GM12878 (cell line): Measurements from ENCODE around the gene OTULINL. TPM values are rescaled to one million over a fixed set of nuclear protein-coding genes. Genes with fewer than 3 reads are reported as not detected.

ENCODE experiments used
- ATAC-seq: fragments of 200-7000 bp; cut with Tn5 transposase; 3 replicates; pipeline ENCODE4 v1.9.1; 2020; ENCODE audit warnings: mild to moderate bottlenecking, moderate library complexity
- BruUV-seq: library from RNA; stranded (reverse); fragments of 400-500 nt; replicated peaks from 2 replicates; lab custom pipeline; 2021; lab: Mats Ljungman, UMichigan
- CTCF ChIA-PET: fragments of 300-600 bp; sonication (Branson Sonifier 250); formaldehyde crosslinking; extraction: SDS; loops from one replicate; lab custom pipeline; 2021; ENCODE audit warnings: inconsistent platforms; lab: Yijun Ruan, JAX
- POLR2A ChIA-PET: fragments of 350-600 bp; formaldehyde crosslinking; extraction: SDS; loops from one replicate; lab custom pipeline; 2021; ENCODE audit warnings: inconsistent platforms; lab: Charles Lee
- RAD21 ChIA-PET: fragments of 300-600 bp; sonication (Branson Sonifier 250); formaldehyde crosslinking; loops from one replicate; lab custom pipeline; 2023; ENCODE audit warnings: antibody characterized with exemption; ENCODE audit not compliant: unreplicated experiment; lab: Charles Lee
- SMC1A ChIA-PET: fragments of 300-600 bp; sonication (Branson Sonifier 250); formaldehyde crosslinking; loops from one replicate; lab custom pipeline; 2023; ENCODE audit not compliant: unreplicated experiment, uncharacterized antibody; lab: Charles Lee
- DNase-seq: peaks from one replicate; pipeline ENCODE4 v3.0.0-alpha.2; 2011; ENCODE audit warnings: low read depth, low spot score
- FAIRE-seq: peaks from 3 replicates; lab custom pipeline; 2011; peaks lifted over from hg19 to GRCh38; lab: Jason Lieb, UNC
- H2AFZ ChIP-seq: 2 replicates; pipeline ENCODE4 v1.6.0; 2011; ENCODE audit warnings: low read depth, low read length, control low read depth; ENCODE audit not compliant: control insufficient read depth
- H3K27ac ChIP-seq: 2 replicates; pipeline ENCODE4 v1.5.1; 2011; ENCODE audit warnings: control low read depth; ENCODE audit not compliant: control insufficient read depth, insufficient read depth
- H3K27me3 ChIP-seq, 2 experiments: replicated peaks in 1 of 2; 2 replicates each; pipeline versions ENCODE4 v1.6.0 to v1.6.1; 2011; ENCODE audit warnings: low read length in 1 of 2; ENCODE audit not compliant: control insufficient read depth in 2 of 2, insufficient read depth in 2 of 2
- H3K36me3 ChIP-seq, 2 experiments: 2 replicates each; pipeline ENCODE4 v1.5.1; 2011; ENCODE audit warnings: low read length in 1 of 2; ENCODE audit not compliant: control insufficient read depth in 2 of 2, insufficient read depth in 2 of 2
- H3K4me1 ChIP-seq: 2 replicates; pipeline ENCODE4 v1.6.1; 2011; ENCODE audit warnings: mild to moderate bottlenecking, low read length, moderate library complexity, mixed read lengths; ENCODE audit not compliant: control insufficient read depth, insufficient read depth
- H3K4me2 ChIP-seq: 2 replicates; pipeline ENCODE4 v1.6.0; 2011; ENCODE audit warnings: control low read depth; ENCODE audit not compliant: control insufficient read depth, insufficient read depth
- H3K4me3 ChIP-seq: fragments of 200-600 bp; sonication (generic); 2 replicates; pipeline ENCODE4 v1.5.1; 2016
- H3K79me2 ChIP-seq: 2 replicates; pipeline ENCODE4 v1.6.0; 2011; ENCODE audit warnings: low read length; ENCODE audit not compliant: control insufficient read depth, insufficient read depth
- H3K9ac ChIP-seq: 2 replicates; pipeline ENCODE4 v1.8.0; 2011; ENCODE audit warnings: low read length, control low read depth, mixed read lengths; ENCODE audit not compliant: control insufficient read depth, insufficient read depth
- H3K9me3 ChIP-seq: replicated peaks from 3 replicates; pipeline ENCODE4 v1.5.1; 2011; ENCODE audit warnings: mild to moderate bottlenecking, low read length; ENCODE audit not compliant: control insufficient read depth, insufficient read depth
- H4K20me1 ChIP-seq: 2 replicates; pipeline ENCODE4 v1.6.0; 2011; ENCODE audit not compliant: control insufficient read depth, insufficient read depth
- CBFB ChIP-seq: IDR thresholded peaks from 2 replicates; pipeline ENCODE4 v1.6.1; 2016; ENCODE audit warnings: antibody characterized with exemption, low read depth
- KAT2A ChIP-seq: conservative IDR thresholded peaks from 2 replicates; pipeline ENCODE4 v1.6.1; 2011; ENCODE audit warnings: low read depth, low read length; ENCODE audit not compliant: control insufficient read depth
- MTA3 ChIP-seq: IDR thresholded peaks from 2 replicates; pipeline ENCODE4 v1.6.1; 2012; ENCODE audit warnings: low read length, inconsistent platforms, borderline replicate concordance
- NBN ChIP-seq: fragments of 450-650 bp; IDR thresholded peaks from 2 replicates; pipeline ENCODE4 v1.6.1; 2016
- whole genome bisulfite sequencing: methylation state at CpG from one replicate; pipeline ENCODE4 v1.1.6; 2016; ENCODE audit warnings: low lambda C conversion rate; ENCODE audit not compliant: insufficient replicate concordance, insufficient coverage; ENCODE audit errors: missing lambda C conversion rate; 5-methylcytosine and 5-hydroxymethylcytosine counted together
- in situ Hi-C: fragments of 300-500 bp; cut with MboI; formaldehyde crosslinking; loops from 9 replicates; pipeline ENCODE4 v1.14.3; 2018; ENCODE audit warnings: mixed read lengths
- intact Hi-C: fragments of 100-400 bp; cut with micrococcal nuclease; formaldehyde crosslinking; loops from one replicate; pipeline ENCODE4 v1.14.2; 2022; ENCODE audit not compliant: unreplicated experiment
- polyA plus RNA-seq, 11 experiments: library from polyadenylated mRNA; depleted of rRNA in 4 of 11; unstranded in 6 of 11; stranded (reverse) in 5 of 11; fragments of >200 nt; fragmentation: Nextera tagmentation in 4 of 11; fragmentation: Illumina TruSeq in 1 of 11; extraction: Ambion mirVana in 4 of 11; extraction: Trizol in 1 of 11; gene quantifications; 1 replicate in 1 of 11; 2 replicates in 10 of 11; pipeline versions ENCODE4 v1.2.1 to v1.2.3, GENCODE V29; 2011 to 2016; ENCODE audit warnings: inconsistent platforms in 2 of 11, missing spikeins in 2 of 11, low read depth in 1 of 11
- total RNA-seq, 4 experiments: library from RNA; depleted of rRNA in 3 of 4; stranded (reverse); fragments of >200 nt in 3 of 4; fragmentation: Illumina TruSeq in 1 of 4; extraction: Trizol in 1 of 4; gene quantifications; 2 replicates each; pipeline versions ENCODE4 v1.2.1 to v1.2.3, GENCODE V29; 2013 to 2021

OTULINL gene
- total and polyA plus RNA-seq, 10 of the 15 experiments (the other 5 are each of a cell fraction or from before 2014, with no cell fraction given): 0.60 to 4.7 (median 1.8) TPM

- FAIRE-seq: no peak
- Histone ChIP-seq H3K4me1 (peaks cover 5% of the 10 kb centered on the region), H2AFZ (no peak overlapping the region), H3K27ac (no peak overlapping the region), H3K36me3 (no peaks in the 10 kb centered on the region), H3K79me2 (no peaks in the 10 kb centered on the region), H3K4me3 (no peak overlapping the region), H3K4me2 (no peak overlapping the region), H4K20me1 (no peaks in the 10 kb centered on the region), H3K27me3 (no peaks in the 10 kb centered on the region), H3K9ac (no peak overlapping the region)
- no peak for DNase-seq
- ChIA-PET SMC1A (no interaction called here), CTCF (no interaction called here), POLR2A (no interaction called here), RAD21 (no interaction called here)
- ATAC-seq: peak; percentile 21; the same call in 1 of the 3 replicates
- in situ Hi-C loops: no loop called here
- no TSS peak for BruUV-seq
- intact Hi-C loops: no loop called here
- TF ChIP-seq MTA3: no peak
- TF ChIP-seq, all 136 proteins: peak for 0
- no peaks in the 10 kb centered on the region for H3K9me3 ChIP-seq
- WGBS: 0% methylated on average over 1 of the region's 1 CpG
These were observed 21.5 kb downstream of the OTULINL start for GRCh38 chr5:14603141-14603540.

DNA sequence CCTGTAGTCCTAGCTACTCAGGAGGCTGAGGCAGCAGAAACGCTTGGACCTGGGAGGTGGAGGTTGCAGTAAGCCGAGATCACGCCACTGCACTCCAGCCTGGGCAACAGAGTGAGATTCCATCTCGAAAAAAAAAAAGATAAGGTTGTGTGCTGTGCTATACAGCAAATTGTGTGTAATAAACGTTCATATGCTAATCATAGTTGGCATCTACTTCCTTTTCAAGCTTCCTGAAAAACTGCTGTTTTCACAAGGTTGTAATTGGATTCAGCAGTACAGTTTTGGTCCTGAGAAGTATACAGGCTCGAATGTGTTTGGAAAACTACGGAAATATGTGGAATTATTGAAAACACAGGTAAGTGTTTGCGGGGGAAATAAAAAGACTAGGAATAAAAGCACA, 25.5 kb downstream of the OTULINL start:
- Histone ChIP-seq H3K4me2 (no peak overlapping the region), H3K4me3 (no peak overlapping the region), H3K27me3 (no peaks in the 10 kb centered on the region), H3K9me3 (no peaks in the 10 kb centered on the region), H3K36me3 (no peaks in the 10 kb centered on the region), H3K4me1 (no peaks in the 10 kb centered on the region), H2AFZ (no peak overlapping the region), H4K20me1 (no peaks in the 10 kb centered on the region), H3K79me2 (no peaks in the 10 kb centered on the region), H3K27ac (no peak overlapping the region), H3K9ac (no peak overlapping the region)
- ChIA-PET RAD21 (no interaction called here), SMC1A (interaction anchor here (0.6 kb wide), 1 partner anchor 18 kb away, joined by 3 read pairs; no protein-coding TSS in a partner anchor), CTCF (no interaction called here), POLR2A (no interaction called here)
- no peak for FAIRE-seq
- intact Hi-C loops: no loop called here
- TF ChIP-seq KAT2A: no peak
- no peak for TF ChIP-seq CBFB
- no peak for TF ChIP-seq NBN
- ATAC-seq: no peak
- WGBS: 63% methylated on average over 8 of the region's 8 CpGs
- no peak for DNase-seq
- BruUV-seq: no TSS peak
- in situ Hi-C loops: no loop called here
